RWPE1 (cell line): ENCODE measurements around the gene INHBE.

Source experiments
- CTCF ChIA-PET: fragments of 350-600 bp; sonication (Branson Sonifier 250); formaldehyde crosslinking; extraction: SDS; loops from one replicate; lab custom pipeline; 2021; lab: Yijun Ruan, JAX
- POLR2A ChIA-PET: fragments of 400-600 bp; formaldehyde crosslinking; extraction: SDS; loops from one replicate; lab custom pipeline; 2020; ENCODE audit warnings: antibody characterized with exemption; ENCODE audit not compliant: low non-redundant PET; lab: Yijun Ruan, JAX
- DNase-seq: peaks from one replicate; pipeline ENCODE4 v3.0.0; 2012; ENCODE audit warnings: low spot score
- H3K27ac ChIP-seq: fragments of 450-650 bp; 2 replicates; pipeline ENCODE4 v1.5.1; 2017
- TF ChIP-seq, protein P1 (sequence below): fragments of 450-650 bp; conservative IDR thresholded peaks from 2 replicates; pipeline ENCODE4 v1.5.1; 2017; ENCODE audit warnings: low read depth, mild to moderate bottlenecking

The INHBE gene

GRCh38 chr12:57462251-57462911, 7.3 kb downstream of the INHBE start:
- TF ChIP-seq, protein P1, sequence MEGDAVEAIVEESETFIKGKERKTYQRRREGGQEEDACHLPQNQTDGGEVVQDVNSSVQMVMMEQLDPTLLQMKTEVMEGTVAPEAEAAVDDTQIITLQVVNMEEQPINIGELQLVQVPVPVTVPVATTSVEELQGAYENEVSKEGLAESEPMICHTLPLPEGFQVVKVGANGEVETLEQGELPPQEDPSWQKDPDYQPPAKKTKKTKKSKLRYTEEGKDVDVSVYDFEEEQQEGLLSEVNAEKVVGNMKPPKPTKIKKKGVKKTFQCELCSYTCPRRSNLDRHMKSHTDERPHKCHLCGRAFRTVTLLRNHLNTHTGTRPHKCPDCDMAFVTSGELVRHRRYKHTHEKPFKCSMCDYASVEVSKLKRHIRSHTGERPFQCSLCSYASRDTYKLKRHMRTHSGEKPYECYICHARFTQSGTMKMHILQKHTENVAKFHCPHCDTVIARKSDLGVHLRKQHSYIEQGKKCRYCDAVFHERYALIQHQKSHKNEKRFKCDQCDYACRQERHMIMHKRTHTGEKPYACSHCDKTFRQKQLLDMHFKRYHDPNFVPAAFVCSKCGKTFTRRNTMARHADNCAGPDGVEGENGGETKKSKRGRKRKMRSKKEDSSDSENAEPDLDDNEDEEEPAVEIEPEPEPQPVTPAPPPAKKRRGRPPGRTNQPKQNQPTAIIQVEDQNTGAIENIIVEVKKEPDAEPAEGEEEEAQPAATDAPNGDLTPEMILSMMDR = peak; percentile 95
- CTCF ChIA-PET = interaction anchor here (0.6 to 1.8 kb wide), 10 partner anchors 11 to 1393 kb away, joined by 3 to 12 read pairs (median 4); no protein-coding TSS in a partner anchor
- peak; percentile 94 for DNase-seq
- H3K27ac ChIP-seq = peak overlapping the region; percentile 97
- POLR2A ChIA-PET = no interaction called here

DNA sequence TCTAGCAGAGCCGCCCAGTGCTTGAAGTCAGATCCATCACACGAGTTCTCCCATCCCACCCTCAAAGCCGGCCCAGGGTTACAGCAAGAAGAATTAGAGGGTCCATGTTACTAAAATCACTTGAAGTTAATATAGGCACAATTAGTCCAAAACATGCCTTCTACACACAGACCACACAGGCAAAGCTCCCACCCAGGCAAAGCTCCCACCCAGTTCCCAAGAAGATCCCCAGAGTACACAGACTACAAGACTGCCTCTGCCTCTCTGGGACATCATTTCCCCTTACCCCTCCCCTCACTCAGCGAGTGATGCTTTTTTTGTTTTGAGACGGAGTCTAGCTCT, 7.8 kb downstream of the INHBE start:
- H3K27ac ChIP-seq = peak overlapping the region; percentile 97
- TF ChIP-seq, protein P1 = peak; percentile 33
- POLR2A ChIA-PET = no interaction called here
- no peak for DNase-seq
- CTCF ChIA-PET = interaction anchor here (0.6 to 1.8 kb wide), 10 partner anchors 10 to 1409 kb away, joined by 3 to 12 read pairs (median 4); no protein-coding TSS in a partner anchor

DNA sequence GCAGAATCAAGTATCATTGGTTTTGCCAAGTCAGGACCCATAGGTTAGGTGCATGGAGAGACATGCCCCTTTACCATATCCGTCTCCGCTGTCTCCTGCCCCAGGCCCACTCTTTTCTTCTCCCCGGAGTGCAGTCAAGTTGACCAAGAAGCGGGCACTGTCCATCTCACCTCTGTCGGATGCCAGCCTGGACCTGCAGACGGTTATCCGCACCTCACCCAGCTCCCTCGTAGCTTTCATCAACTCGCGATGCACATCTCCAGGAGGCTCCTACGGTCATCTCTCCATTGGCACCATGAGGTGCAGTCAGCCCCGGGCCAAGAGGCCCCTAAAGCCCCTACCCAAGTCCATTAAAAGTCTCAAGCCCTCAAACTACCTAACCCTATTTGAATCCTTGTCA, 9.5 kb downstream of the INHBE start:
- TF ChIP-seq, protein P1 = no peak
- ChIA-PET CTCF (no interaction called here), POLR2A (no interaction called here)
- DNase-seq = no peak
- H3K27ac ChIP-seq = no peak overlapping the region

DNA sequence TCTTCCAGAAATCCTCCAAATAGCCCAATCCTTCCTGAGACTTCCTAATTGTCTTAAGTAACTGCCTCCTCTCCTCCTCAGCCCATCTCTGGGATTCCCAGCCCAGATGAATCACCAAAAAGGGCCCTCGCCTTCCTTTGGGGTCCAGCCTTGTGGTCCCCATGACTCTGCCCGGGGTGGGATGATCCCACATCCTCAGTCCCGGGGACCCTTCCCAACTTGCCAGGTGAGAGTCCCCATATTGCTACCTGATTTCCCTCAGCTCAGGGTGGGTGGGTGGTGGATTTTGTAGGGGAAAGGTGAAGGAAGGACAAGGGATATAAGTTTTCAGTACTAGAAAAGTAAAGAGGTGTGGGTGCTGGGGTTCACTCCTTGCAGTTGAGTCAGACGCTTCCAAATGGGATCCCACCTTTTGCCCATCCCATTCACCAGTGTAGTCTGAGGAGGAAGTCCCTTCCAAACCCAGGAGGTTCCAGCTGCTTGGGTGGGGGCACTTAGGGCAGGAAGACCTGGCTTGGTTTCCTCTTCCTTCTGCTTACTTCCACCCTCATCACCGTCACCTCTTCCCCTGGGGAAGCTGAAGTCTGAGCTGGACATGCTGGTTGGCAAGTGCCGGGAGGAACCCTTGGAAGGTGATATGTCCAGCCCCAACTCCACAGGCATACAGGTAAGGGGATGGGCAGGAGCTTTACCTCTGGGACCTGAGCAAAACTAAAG, 10.1 kb downstream of the INHBE start:
- DNase-seq = no peak
- POLR2A ChIA-PET = no interaction called here
- TF ChIP-seq, protein P1 = no peak
- no peak overlapping the region for H3K27ac ChIP-seq
- CTCF ChIA-PET = interaction anchor here (0.6 kb wide), 1 partner anchor 9 kb away, joined by 4 read pairs; no protein-coding TSS in a partner anchor

GRCh38 chr12:57465747-57466505, 10.8 kb downstream of the INHBE start:
- POLR2A ChIA-PET = no interaction called here
- no peak overlapping the region for H3K27ac ChIP-seq
- no peak for DNase-seq
- CTCF ChIA-PET = interaction anchor here (0.6 kb wide), 1 partner anchor 9 kb away, joined by 4 read pairs; no protein-coding TSS in a partner anchor
- TF ChIP-seq, protein P1 = no peak

- no peak for DNase-seq
- H3K27ac ChIP-seq = no peak overlapping the region
- ChIA-PET CTCF (no interaction called here), POLR2A (no interaction called here)
- TF ChIP-seq, protein P1 = no peak
Observed at GRCh38 chr12:57467212-57467874, 12.2 kb downstream of the INHBE start.
